SK-N-SH (cell line): Measurements from ENCODE around the gene MAP2K7. TPM values are rescaled to one million over a fixed set of nuclear protein-coding genes. Genes with fewer than 3 reads are reported as not detected.

Experiments used
- CTCF ChIA-PET: fragments of 300-600, 350-600 bp; formaldehyde crosslinking; extraction: SDS; loops from one replicate; lab custom pipeline; 2021; lab: Yijun Ruan, JAX
- POLR2A ChIA-PET: fragments of 350-600 bp; sonication (Branson Sonifier 250); formaldehyde crosslinking; extraction: SDS; loops from one replicate; lab custom pipeline; 2020; ENCODE audit warnings: antibody characterized with exemption, inconsistent platforms; lab: Yijun Ruan, JAX
- DNase-seq: peaks from one replicate; pipeline ENCODE4 v3.0.0; 2012
- H2AFZ ChIP-seq: fragments of 200-600 bp; sonication (generic); 2 replicates; pipeline ENCODE4 v1.8.1; 2016; ENCODE audit warnings: antibody characterized with exemption, mild to moderate bottlenecking, low read depth
- H3F3A ChIP-seq: fragments of 200-600 bp; sonication (generic); replicated peaks from 2 replicates; pipeline ENCODE3; 2016; ENCODE audit warnings: antibody characterized with exemption, mild to moderate bottlenecking; ENCODE audit not compliant: insufficient read depth
- H3K27ac ChIP-seq, 2 experiments: fragments of 200-500 bp in 1 of 2; fragments of 200-600 bp in 1 of 2; sonication (Bioruptor generic) in 1 of 2; sonication (generic), shearing (Covaris generic) in 1 of 2; 2 replicates each; pipeline versions ENCODE4 v1.5.1 to v1.6.1; 2014 to 2016; ENCODE audit warnings: low read depth in 2 of 2, inconsistent platforms in 1 of 2, low read length in 1 of 2, mild to moderate bottlenecking in 1 of 2, mixed read lengths in 1 of 2
- H3K27me3 ChIP-seq: fragments of 200-600 bp; sonication (generic), shearing (Covaris generic); 2 replicates; pipeline ENCODE4 v1.6.1; 2016; ENCODE audit warnings: mixed run types; ENCODE audit not compliant: insufficient read depth
- H3K36me3 ChIP-seq, 2 experiments: fragments of 200-500 bp in 1 of 2; fragments of 200-600 bp in 1 of 2; sonication (Bioruptor generic) in 1 of 2; sonication (generic) in 1 of 2; replicated peaks in 1 of 2; 2 replicates each; pipeline versions ENCODE3 to v1.5.1; 2014 to 2016; ENCODE audit warnings: low read length in 1 of 2, mild to moderate bottlenecking in 1 of 2; ENCODE audit not compliant: insufficient read depth in 2 of 2, control insufficient read depth in 1 of 2
- H3K4me1 ChIP-seq, 2 experiments: fragments of 200-500 bp in 1 of 2; fragments of 200-600 bp in 1 of 2; sonication (Bioruptor generic) in 1 of 2; sonication (generic), shearing (Covaris generic) in 1 of 2; 2 replicates each; pipeline versions ENCODE4 v1.5.1 to v1.6.1; 2014 to 2016; ENCODE audit warnings: low read depth in 1 of 2, low read length in 1 of 2, mixed run types in 1 of 2; ENCODE audit not compliant: insufficient read depth in 2 of 2, control insufficient read depth in 1 of 2
- H3K4me2 ChIP-seq: fragments of 200-600 bp; sonication (generic), shearing (Covaris generic); 2 replicates; pipeline ENCODE4 v1.6.1; 2017; ENCODE audit warnings: mixed run types
- H3K4me3 ChIP-seq, 2 experiments: fragments of 200-500 bp in 1 of 2; fragments of 200-600 bp in 1 of 2; sonication (Bioruptor generic) in 1 of 2; sonication (generic), shearing (Covaris generic) in 1 of 2; 2 replicates each; pipeline versions ENCODE4 v1.5.1 to v1.8.1; 2014 to 2016; ENCODE audit warnings: low read depth in 2 of 2, inconsistent platforms in 1 of 2, low read length in 1 of 2, mild to moderate bottlenecking in 1 of 2, mixed read lengths in 1 of 2, moderate library complexity in 1 of 2
- H3K79me2 ChIP-seq: fragments of 200-600 bp; sonication (generic); 2 replicates; pipeline ENCODE4 v1.8.1; 2017; ENCODE audit warnings: mild to moderate bottlenecking; ENCODE audit not compliant: insufficient read depth
- H3K9ac ChIP-seq: fragments of 200-600 bp; sonication (generic); 2 replicates; pipeline ENCODE4 v1.6.1; 2017; ENCODE audit warnings: mixed run types
- H3K9me2 ChIP-seq: fragments of 200-600 bp; sonication (generic); 2 replicates; pipeline ENCODE4 v1.6.1; 2017; ENCODE audit warnings: mixed run types
- H3K9me3 ChIP-seq: fragments of 200-600 bp; sonication (generic); 2 replicates; pipeline ENCODE4 v1.6.1; 2017; ENCODE audit warnings: mixed run types, mild to moderate bottlenecking, moderate library complexity
- H4K20me1 ChIP-seq: fragments of 200-600 bp; sonication (generic); 2 replicates; pipeline ENCODE4 v1.6.1; 2017; ENCODE audit warnings: mild to moderate bottlenecking, mixed run types; ENCODE audit not compliant: insufficient read depth
- CTCF ChIP-seq: fragments of 200-600 bp; sonication (generic); IDR thresholded peaks from 2 replicates; pipeline ENCODE4 v1.6.1; 2017; ENCODE audit warnings: antibody characterized with exemption, mild to moderate bottlenecking, moderate library complexity
- FOXM1 ChIP-seq: IDR thresholded peaks from 2 replicates; pipeline ENCODE4 v1.4.0; 2012; ENCODE audit warnings: low read depth, mild to moderate bottlenecking
- GABPA ChIP-seq: IDR thresholded peaks from 2 replicates; pipeline ENCODE4 v1.4.0; 2012; ENCODE audit warnings: low read depth, mild to moderate bottlenecking
- GATA2 ChIP-seq: sonication (generic); formaldehyde crosslinking; IDR thresholded peaks from 2 replicates; pipeline ENCODE4 v1.5.0; 2020; ENCODE audit warnings: mild to moderate bottlenecking, missing genetic modification reagents
- IRF3 ChIP-seq: fragments of 150-350 bp; IDR thresholded peaks from 2 replicates; pipeline ENCODE4 v1.6.1; 2016; ENCODE audit warnings: mild to moderate bottlenecking, low read depth, low read length
- JUND ChIP-seq: IDR thresholded peaks from 2 replicates; pipeline ENCODE4 v1.4.0; 2012
- MEF2A ChIP-seq: IDR thresholded peaks from 2 replicates; pipeline ENCODE4 v1.4.0; 2012; ENCODE audit warnings: low read depth, borderline replicate concordance
- NFIC ChIP-seq: IDR thresholded peaks from 2 replicates; pipeline ENCODE4 v1.4.0; 2012; ENCODE audit warnings: borderline replicate concordance
- PBX3 ChIP-seq: IDR thresholded peaks from 2 replicates; pipeline ENCODE4; 2012
- RCOR1 ChIP-seq: fragments of 150-350 bp; IDR thresholded peaks from 2 replicates; pipeline ENCODE4 v1.6.1; 2017; ENCODE audit warnings: antibody characterized with exemption, low read length
- RXRA ChIP-seq: IDR thresholded peaks from 2 replicates; pipeline ENCODE4 v1.4.0; 2012; ENCODE audit warnings: low read depth, mild to moderate bottlenecking, borderline replicate concordance
- SIN3A ChIP-seq: IDR thresholded peaks from 2 replicates; pipeline ENCODE4 v1.6.1; 2012; ENCODE audit warnings: low read depth, mild to moderate bottlenecking, low read length, moderate library complexity, borderline replicate concordance
- SMC3 ChIP-seq: IDR thresholded peaks from 2 replicates; pipeline ENCODE4 v1.6.1; 2012; ENCODE audit warnings: low read depth, low read length, improper control_type of control experiment
- TAF1 ChIP-seq: IDR thresholded peaks from 2 replicates; pipeline ENCODE4 v1.6.1; 2012; ENCODE audit warnings: low read depth, mild to moderate bottlenecking, low read length, moderate library complexity, borderline replicate concordance
- TCF12 ChIP-seq: IDR thresholded peaks from 2 replicates; pipeline ENCODE4 v1.4.0; 2012
- TEAD4 ChIP-seq: IDR thresholded peaks from 2 replicates; pipeline ENCODE4 v1.4.0; 2012; ENCODE audit warnings: mild to moderate bottlenecking, borderline replicate concordance; ENCODE audit not compliant: insufficient read depth
- USF1 ChIP-seq: IDR thresholded peaks from 2 replicates; pipeline ENCODE4 v1.4.0; 2012; ENCODE audit warnings: low read depth, borderline replicate concordance
- YY1 ChIP-seq: IDR thresholded peaks from 2 replicates; pipeline ENCODE4 v1.4.0; 2012; ENCODE audit warnings: low read depth, mild to moderate bottlenecking
- ZBTB33 ChIP-seq: IDR thresholded peaks from 2 replicates; pipeline ENCODE4 v1.4.0; 2012; ENCODE audit warnings: low read depth, borderline replicate concordance
- WGBS: methylation state at CpG from one replicate; pipeline ENCODE4 v1.1.6; 2017; ENCODE audit warnings: low lambda C conversion rate; 5-methylcytosine and 5-hydroxymethylcytosine counted together
- polyA plus RNA-seq, 3 experiments: library from polyadenylated mRNA; depleted of rRNA; stranded (reverse); fragments of >200 nt; gene quantifications; 2 replicates each; pipeline ENCODE4 v1.2.3, GENCODE V29; 2012

Gene MAP2K7
- polyA plus RNA-seq, 1 of the 3 experiments (the other 2 are of a cell fraction): 13.0 TPM

- ChIA-PET POLR2A (interaction anchor here (0.7 to 2.2 kb wide), 5 partner anchors 9 to 55 kb away, joined by 3 to 6 read pairs (median 4); partner anchors contain the start of genes MAP2K7 and PRR36), CTCF (interaction anchor here (1.4 to 5.0 kb wide), 5 partner anchors 13 to 85 kb away, joined by 5 to 36 read pairs (median 26); partner anchors contain the start of genes MAP2K7 and TIMM44)
- peaks cover 10% of the 10 kb centered on the region for H3F3A ChIP-seq
- H3K4me1 ChIP-seq: peaks cover 8 to 24% of the 10 kb centered on the region in 2 experiments; a peak in 2 of 4 replicates
- no peak overlapping the region for H3K27ac ChIP-seq
- DNase-seq: no peak
- 17% methylated on average over 1 of the region's 12 CpGs for WGBS
- peaks cover 6% of the 10 kb centered on the region for H4K20me1 ChIP-seq
- H3K4me2 ChIP-seq: 0 out of 2 replicates have a peak overlapping the region, but pooled peaks have one; percentile 57
- H3K9me2 ChIP-seq: no peaks in the 10 kb centered on the region
- TF ChIP-seq GABPA (no peak), USF1 (no peak), PBX3 (no peak), FOXM1 (no peak), MEF2A (no peak), SMC3 (no peak), TAF1 (no peak), RCOR1 (no peak), TEAD4 (no peak), TCF12 (no peak), JUND (no peak), GATA2 (CRISPR knock-in tag) (no peak), CTCF (no peak), ZBTB33 (no peak), RXRA (no peak), IRF3 (no peak), SIN3A (no peak), NFIC (no peak), YY1 (no peak)
- no peak overlapping the region for H2AFZ ChIP-seq
- peaks cover 10% of the 10 kb centered on the region; the same call in 1 of the 2 replicates for H3K79me2 ChIP-seq
- peaks cover 0 to 17% of the 10 kb centered on the region in 2 experiments for H3K36me3 ChIP-seq
- H3K9me3 ChIP-seq: no peaks in the 10 kb centered on the region
- H3K9ac ChIP-seq: no peak overlapping the region
- H3K4me3 ChIP-seq: peak overlapping the region; percentile 37 to 43; a peak in 3 of 4 replicates
- H3K27me3 ChIP-seq: peaks cover 7% of the 10 kb centered on the region; the same call in 1 of the 2 replicates
Observed at GRCh38 chr19:7916955-7917266, 13.2 kb downstream of the MAP2K7 start.
